HepG2 (cell line): ENCODE data around the gene MEGF6. TPM values are rescaled to one million over a fixed set of nuclear protein-coding genes. Genes with fewer than 3 reads are reported as not detected.
A peak's percentile ranks its signal among the peaks of the same experiment; 100 is the strongest.

ENCODE experiments used
- CENPBD1 ChIP-seq: sonication (generic); formaldehyde crosslinking; IDR thresholded peaks from 2 replicates; pipeline ENCODE4 v1.8.0; 2022; ENCODE audit warnings: missing genetic modification reagents, low read depth, mild to moderate bottlenecking, borderline replicate concordance
- EZH2 ChIP-seq: conservative IDR thresholded peaks from 2 replicates; pipeline ENCODE4 v1.6.1; 2012; ENCODE audit warnings: mild to moderate bottlenecking, low read depth, low read length, moderate library complexity
- JUNB ChIP-seq: sonication (generic); formaldehyde crosslinking; IDR thresholded peaks from 2 replicates; pipeline ENCODE4 v1.8.0; 2022; ENCODE audit warnings: missing genetic modification reagents, mild to moderate bottlenecking, borderline replicate concordance
- MED8 ChIP-seq: sonication (generic); formaldehyde crosslinking; IDR thresholded peaks from 2 replicates; pipeline ENCODE4 v1.8.1; 2023; ENCODE audit warnings: mild to moderate bottlenecking, missing genetic modification reagents; ENCODE audit not compliant: insufficient replicate concordance
- PHF5A ChIP-seq: IDR thresholded peaks from one replicate; pipeline ENCODE4 v1.6.1; 2018; ENCODE audit warnings: low read depth, missing genetic modification reagents; ENCODE audit not compliant: unreplicated experiment
- POGK ChIP-seq: sonication (generic); formaldehyde crosslinking; conservative IDR thresholded peaks from 2 replicates; pipeline ENCODE4 v1.8.0; 2022; ENCODE audit warnings: mild to moderate bottlenecking, moderate library complexity, missing genetic modification reagents
- SALL1 ChIP-seq: sonication (generic); formaldehyde crosslinking; IDR thresholded peaks from 2 replicates; pipeline ENCODE4 v1.8.0; 2022; ENCODE audit warnings: mild to moderate bottlenecking, missing genetic modification reagents
- SMARCE1 ChIP-seq: fragments of 450-650 bp; IDR thresholded peaks from 2 replicates; pipeline ENCODE4 v1.6.1; 2017; ENCODE audit warnings: borderline replicate concordance
- SRSF4 ChIP-seq: fragments of 200-400 bp; formaldehyde crosslinking; IDR thresholded peaks from one replicate; pipeline ENCODE4 v1.6.1; 2018; ENCODE audit warnings: mild to moderate bottlenecking, low read depth, low read length, moderate library complexity; ENCODE audit not compliant: poor library complexity, severe bottlenecking
- TBX2 ChIP-seq: sonication (generic); formaldehyde crosslinking; IDR thresholded peaks from 2 replicates; pipeline ENCODE4 v1.5.0; 2020; ENCODE audit warnings: missing genetic modification reagents, mild to moderate bottlenecking, borderline replicate concordance
- TCF7 ChIP-seq: sonication (generic); IDR thresholded peaks from 2 replicates; pipeline ENCODE4 v1.6.1; 2016; ENCODE audit warnings: antibody characterized with exemption, low read depth
- ZEB1 ChIP-seq: IDR thresholded peaks from 2 replicates; pipeline ENCODE4 v1.6.1; 2012; ENCODE audit warnings: mild to moderate bottlenecking, low read depth, inconsistent platforms; ENCODE audit not compliant: insufficient replicate concordance
- ZNF12 ChIP-seq: sonication (generic); formaldehyde crosslinking; IDR thresholded peaks from 2 replicates; pipeline ENCODE4 v1.5.0; 2020; ENCODE audit warnings: missing genetic modification reagents
- ZNF138 ChIP-seq: sonication (generic); formaldehyde crosslinking; IDR thresholded peaks from 2 replicates; pipeline ENCODE4 v1.5.0; 2020; ENCODE audit warnings: mild to moderate bottlenecking, low read depth, missing genetic modification reagents
- ZNF333 ChIP-seq: sonication (generic); formaldehyde crosslinking; IDR thresholded peaks from 2 replicates; pipeline ENCODE4 v1.4.0; 2020; ENCODE audit warnings: mild to moderate bottlenecking, missing genetic modification reagents, borderline replicate concordance
- ZNF44 ChIP-seq: sonication (generic); formaldehyde crosslinking; IDR thresholded peaks from 2 replicates; pipeline ENCODE4 v1.5.1; 2020; ENCODE audit warnings: mild to moderate bottlenecking, missing genetic modification reagents
- ZNF589 ChIP-seq: sonication (generic); formaldehyde crosslinking; conservative IDR thresholded peaks from 2 replicates; pipeline ENCODE4 v1.8.0; 2022; ENCODE audit warnings: mild to moderate bottlenecking, moderate library complexity, missing genetic modification reagents
- ZNF674 ChIP-seq: sonication (generic); formaldehyde crosslinking; IDR thresholded peaks from 2 replicates; pipeline ENCODE4 v1.5.0; 2020; ENCODE audit warnings: low read depth, mild to moderate bottlenecking, missing genetic modification reagents
- ZNF720 ChIP-seq: sonication (generic); formaldehyde crosslinking; IDR thresholded peaks from 2 replicates; pipeline ENCODE4 v1.4.0; 2020; ENCODE audit warnings: missing genetic modification reagents
- ZNF768 ChIP-seq: sonication (generic); formaldehyde crosslinking; IDR thresholded peaks from 2 replicates; pipeline ENCODE4 v1.4.0; 2020; ENCODE audit warnings: missing genetic modification reagents
- polyA plus RNA-seq, 8 experiments: library from polyadenylated mRNA; depleted of rRNA in 3 of 8; stranded (reverse) in 7 of 8; unstranded in 1 of 8; fragments of >200 nt; fragmentation: Illumina TruSeq in 4 of 8; extraction: Trizol in 4 of 8; gene quantifications; 2 replicates each; pipeline versions ENCODE4 v1.2.1 to v1.2.3, GENCODE V29; 2011 to 2016; ENCODE audit warnings: low read depth in 4 of 8, missing spikeins in 1 of 8, mixed read lengths in 1 of 8; ENCODE audit not compliant: insufficient read depth in 1 of 8
- total RNA-seq, 5 experiments: library from RNA; depleted of rRNA; stranded (reverse); fragments of >200 nt; fragmentation: Illumina TruSeq; extraction: Trizol; gene quantifications; 2 replicates each; pipeline ENCODE4 v1.2.3, GENCODE V29; 2016; ENCODE audit warnings: low read depth in 1 of 5
- TF ChIP-seq, protein P1 (sequence below): sonication (generic); formaldehyde crosslinking; IDR thresholded peaks from 2 replicates; pipeline ENCODE4 v1.5.1; 2020; ENCODE audit warnings: missing genetic modification reagents, mild to moderate bottlenecking, borderline replicate concordance
- TF ChIP-seq, protein P2 (sequence below): sonication (generic); formaldehyde crosslinking; IDR thresholded peaks from 2 replicates; pipeline ENCODE4 v1.4.0; 2020; ENCODE audit warnings: mild to moderate bottlenecking, missing genetic modification reagents

The MEGF6 gene
- total and polyA plus RNA-seq, 2 of the 13 experiments (the other 11 are each of a cell fraction or from before 2014, with no cell fraction given) = 1.9 TPM

- TF ChIP-seq, protein P1, sequence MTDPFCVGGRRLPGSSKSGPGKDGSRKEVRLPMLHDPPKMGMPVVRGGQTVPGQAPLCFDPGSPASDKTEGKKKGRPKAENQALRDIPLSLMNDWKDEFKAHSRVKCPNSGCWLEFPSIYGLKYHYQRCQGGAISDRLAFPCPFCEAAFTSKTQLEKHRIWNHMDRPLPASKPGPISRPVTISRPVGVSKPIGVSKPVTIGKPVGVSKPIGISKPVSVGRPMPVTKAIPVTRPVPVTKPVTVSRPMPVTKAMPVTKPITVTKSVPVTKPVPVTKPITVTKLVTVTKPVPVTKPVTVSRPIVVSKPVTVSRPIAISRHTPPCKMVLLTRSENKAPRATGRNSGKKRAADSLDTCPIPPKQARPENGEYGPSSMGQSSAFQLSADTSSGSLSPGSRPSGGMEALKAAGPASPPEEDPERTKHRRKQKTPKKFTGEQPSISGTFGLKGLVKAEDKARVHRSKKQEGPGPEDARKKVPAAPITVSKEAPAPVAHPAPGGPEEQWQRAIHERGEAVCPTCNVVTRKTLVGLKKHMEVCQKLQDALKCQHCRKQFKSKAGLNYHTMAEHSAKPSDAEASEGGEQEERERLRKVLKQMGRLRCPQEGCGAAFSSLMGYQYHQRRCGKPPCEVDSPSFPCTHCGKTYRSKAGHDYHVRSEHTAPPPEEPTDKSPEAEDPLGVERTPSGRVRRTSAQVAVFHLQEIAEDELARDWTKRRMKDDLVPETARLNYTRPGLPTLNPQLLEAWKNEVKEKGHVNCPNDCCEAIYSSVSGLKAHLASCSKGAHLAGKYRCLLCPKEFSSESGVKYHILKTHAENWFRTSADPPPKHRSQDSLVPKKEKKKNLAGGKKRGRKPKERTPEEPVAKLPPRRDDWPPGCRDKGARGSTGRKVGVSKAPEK (CRISPR knock-in tag) = 0 out of 2 replicates have a peak, but pooled peaks have one; percentile 49
- TF ChIP-seq, protein P2, sequence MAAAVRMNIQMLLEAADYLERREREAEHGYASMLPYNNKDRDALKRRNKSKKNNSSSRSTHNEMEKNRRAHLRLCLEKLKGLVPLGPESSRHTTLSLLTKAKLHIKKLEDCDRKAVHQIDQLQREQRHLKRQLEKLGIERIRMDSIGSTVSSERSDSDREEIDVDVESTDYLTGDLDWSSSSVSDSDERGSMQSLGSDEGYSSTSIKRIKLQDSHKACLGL (CRISPR knock-in tag) = peak; percentile 73; the same call in 1 of the 2 replicates
- TF ChIP-seq JUNB (no peak), SMARCE1 (no peak), ZEB1 (no peak), TCF7 (no peak), ZNF12 (peak; percentile 99), EZH2 (no peak), TBX2 (no peak; the same call in none of the 2 replicates), PHF5A (CRISPR knock-in tag) (no peak), CENPBD1 (CRISPR knock-in tag) (no peak), ZNF589 (CRISPR knock-in tag) (no peak), ZNF674 (CRISPR knock-in tag) (no peak), ZNF138 (CRISPR knock-in tag) (0 out of 2 replicates have a peak, but pooled peaks have one; percentile 23), ZNF44 (CRISPR knock-in tag) (no peak), SRSF4 (no peak), MED8 (CRISPR knock-in tag) (no peak), ZNF768 (CRISPR knock-in tag) (no peak), POGK (CRISPR knock-in tag) (no peak), SALL1 (CRISPR knock-in tag) (peak; percentile 57), ZNF720 (no peak), ZNF333 (CRISPR knock-in tag) (no peak)
These were observed 153.1 kb downstream of the MEGF6 start (continued) for GRCh38 chr1:3457910-3458883.
